ENCODE results near the gene BBS9. TPM values are rescaled to one million over a fixed set of nuclear protein-coding genes. Genes with fewer than 3 reads are reported as not detected.

Gene BBS9
- total RNA-seq, 4 donors from 2014 or later: 11.3 to 28.5 (median 20.7) TPM

DNA sequence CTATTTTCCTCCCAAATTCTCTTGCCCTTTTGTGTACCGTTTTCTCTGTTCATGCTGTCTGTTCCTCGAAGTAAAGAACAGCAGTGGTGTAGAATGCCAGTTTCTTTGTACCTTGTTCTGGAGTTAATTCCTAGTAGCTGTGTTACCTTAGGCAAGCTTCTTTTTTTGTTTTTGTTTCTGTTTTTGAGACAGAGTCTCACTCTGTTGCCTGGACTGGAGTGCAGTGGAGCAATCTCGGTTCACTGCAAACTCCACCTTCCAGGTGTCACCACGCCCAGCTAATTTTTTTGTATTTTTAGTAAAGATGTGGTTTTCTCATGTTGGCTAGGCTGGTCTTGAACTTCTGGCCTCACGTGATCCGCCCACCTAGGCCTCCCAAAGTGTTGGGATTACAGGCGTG lies 221.2 kb downstream of the BBS9 start:
- TF ChIP-seq, protein P1, sequence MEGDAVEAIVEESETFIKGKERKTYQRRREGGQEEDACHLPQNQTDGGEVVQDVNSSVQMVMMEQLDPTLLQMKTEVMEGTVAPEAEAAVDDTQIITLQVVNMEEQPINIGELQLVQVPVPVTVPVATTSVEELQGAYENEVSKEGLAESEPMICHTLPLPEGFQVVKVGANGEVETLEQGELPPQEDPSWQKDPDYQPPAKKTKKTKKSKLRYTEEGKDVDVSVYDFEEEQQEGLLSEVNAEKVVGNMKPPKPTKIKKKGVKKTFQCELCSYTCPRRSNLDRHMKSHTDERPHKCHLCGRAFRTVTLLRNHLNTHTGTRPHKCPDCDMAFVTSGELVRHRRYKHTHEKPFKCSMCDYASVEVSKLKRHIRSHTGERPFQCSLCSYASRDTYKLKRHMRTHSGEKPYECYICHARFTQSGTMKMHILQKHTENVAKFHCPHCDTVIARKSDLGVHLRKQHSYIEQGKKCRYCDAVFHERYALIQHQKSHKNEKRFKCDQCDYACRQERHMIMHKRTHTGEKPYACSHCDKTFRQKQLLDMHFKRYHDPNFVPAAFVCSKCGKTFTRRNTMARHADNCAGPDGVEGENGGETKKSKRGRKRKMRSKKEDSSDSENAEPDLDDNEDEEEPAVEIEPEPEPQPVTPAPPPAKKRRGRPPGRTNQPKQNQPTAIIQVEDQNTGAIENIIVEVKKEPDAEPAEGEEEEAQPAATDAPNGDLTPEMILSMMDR (IDR thresholded peaks at IDR 0.05): no peak
- DNase-seq (ENCODE audit: low spot score): no peak
- ATAC-seq (ENCODE audit: low FRiP score): no peak

DNA sequence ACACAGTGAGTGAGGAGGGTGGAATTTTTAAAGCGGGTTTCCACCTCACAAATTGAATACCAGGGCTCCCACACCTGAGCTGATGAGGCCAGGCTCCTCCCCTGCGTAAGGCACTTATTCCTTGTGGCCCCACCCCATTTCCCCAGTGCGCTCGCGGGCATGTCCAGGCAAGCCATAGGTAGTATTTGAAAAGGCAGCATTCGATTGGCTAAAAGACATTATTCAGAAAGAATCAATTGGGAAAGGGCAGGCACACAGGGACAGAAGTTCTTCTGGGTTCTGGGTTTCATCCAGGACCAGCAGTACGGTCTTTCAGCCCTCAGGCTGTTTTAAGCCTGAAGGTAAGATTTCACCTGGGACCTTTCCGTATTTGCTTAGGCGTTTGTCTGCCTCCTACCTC lies 222.3 kb downstream of the BBS9 start:
- TF ChIP-seq, protein P1 (IDR thresholded peaks at IDR 0.05): no peak
- DNase-seq (ENCODE audit: low spot score) (no peak), ATAC-seq (ENCODE audit: low FRiP score) (no peak)

- ATAC-seq (ENCODE audit: low FRiP score): no peak
- TF ChIP-seq, protein P1 (IDR thresholded peaks at IDR 0.05): no peak
Observed at GRCh38 chr7:33354201-33354600, 224.8 kb downstream of the BBS9 start.

DNA sequence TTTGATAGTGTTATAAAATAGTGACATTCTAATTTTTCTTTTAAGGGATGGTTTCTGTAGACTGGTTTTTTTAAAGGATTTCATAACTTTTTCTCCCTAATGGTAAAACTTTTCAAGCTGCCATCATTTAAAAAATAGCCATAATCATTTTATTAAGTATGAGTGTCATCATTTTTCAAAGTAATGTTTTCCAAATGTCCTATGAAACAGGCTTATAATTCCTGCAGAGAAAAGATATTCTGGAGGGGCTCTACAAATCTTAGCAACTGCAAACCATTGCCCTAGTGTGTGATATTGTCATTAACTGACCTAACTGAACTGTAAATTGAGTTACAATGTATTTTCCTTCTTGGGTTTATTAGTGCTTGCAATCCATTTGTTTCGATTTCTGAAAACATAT lies 226.0 kb downstream of the BBS9 start:
- DNase-seq (ENCODE audit: low spot score): no peak

More at GRCh38 chr7:33354201-33354600, 224.8 kb downstream of the BBS9 start:
- DNase-seq (ENCODE audit: low spot score): no peak

GRCh38 chr7:33356336-33356735 lies 227.0 kb downstream of the BBS9 start:
- TF ChIP-seq, protein P1 (IDR thresholded peaks at IDR 0.05): no peak
- no peak for DNase-seq (ENCODE audit: low spot score)
- ATAC-seq (ENCODE audit: low FRiP score): no peak

More for the DNA sequence above, 226.0 kb downstream of the BBS9 start:
- no peak for ATAC-seq (ENCODE audit: low FRiP score)
- TF ChIP-seq, protein P1 (IDR thresholded peaks at IDR 0.05): no peak

- no peak for ATAC-seq (ENCODE audit: low FRiP score)
- DNase-seq (ENCODE audit: low spot score): no peak
- TF ChIP-seq, protein P1 (IDR thresholded peaks at IDR 0.05): no peak
Observed at GRCh38 chr7:33357846-33358245, 228.5 kb downstream of the BBS9 start.

DNA sequence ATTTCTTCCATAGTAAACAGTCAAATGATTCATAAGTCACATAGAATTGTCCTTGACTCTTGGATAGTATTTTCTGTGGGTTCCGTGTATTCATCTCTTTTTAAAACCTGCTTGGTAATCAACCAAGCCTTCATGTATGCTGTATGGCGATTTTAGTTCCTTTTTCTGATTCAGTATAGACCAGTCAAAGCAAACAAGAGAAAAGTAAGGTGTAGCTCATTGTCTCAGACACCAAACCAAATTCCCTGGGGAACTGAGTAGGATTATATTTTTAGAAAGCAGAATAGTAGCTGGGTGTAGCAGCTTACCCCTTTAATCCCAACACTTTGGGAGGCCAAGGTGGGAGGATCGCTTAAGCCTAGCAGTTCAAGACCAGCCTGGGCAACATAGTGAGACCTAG lies 240.5 kb downstream of the BBS9 start:
- TF ChIP-seq, protein P1 (IDR thresholded peaks at IDR 0.05): no peak
- ATAC-seq (ENCODE audit: low FRiP score) (no peak), DNase-seq (ENCODE audit: low spot score) (no peak)
